Right lobe of liver (tissue), 6 donors: ENCODE measurements around the gene ITGA3. TPM values are rescaled to one million over a fixed set of nuclear protein-coding genes. Genes with fewer than 3 reads are reported as not detected.

Source experiments
- ATAC-seq, 4 donors: fragments of 200-7000 bp; cut with Tn5 transposase; one replicate each; pipeline ENCODE4 v1.9.1; 2020; ENCODE audit warnings: mild to moderate bottlenecking in 4 of 4, moderate library complexity in 4 of 4
- DNase-seq, 3 donors: peaks; one replicate each; pipeline ENCODE4 v3.0.0-alpha.2; 2020
- H3K27ac ChIP-seq, 3 donors: fragments of 200-600 bp; one replicate each; pipeline ENCODE4 v1.8.0; 2022
- H3K27me3 ChIP-seq, 2 donors: fragments of 200-600 bp; one replicate each; pipeline ENCODE4 v1.8.0; 2022
- H3K36me3 ChIP-seq, 4 donors: fragments of 200-600 bp; sonication (generic) in 1 of 4; one replicate each; pipeline versions ENCODE4 v1.5.1 to v1.8.0; 2017 to 2022; ENCODE audit warnings: control low read depth in 1 of 4
- H3K4me1 ChIP-seq, 4 donors: fragments of 200-600 bp; sonication (generic) in 1 of 4; one replicate each; pipeline versions ENCODE4 v1.5.1 to v1.8.0; 2017 to 2022; ENCODE audit warnings: control low read depth in 1 of 4
- H3K4me3 ChIP-seq, 3 donors: fragments of 200-600 bp; one replicate each; pipeline ENCODE4 v1.8.0; 2022
- H3K9me3 ChIP-seq, 4 donors: fragments of 200-600 bp; sonication (generic) in 1 of 4; one replicate each; pipeline versions ENCODE4 v1.5.1 to v1.8.0; 2017 to 2022; ENCODE audit warnings: control low read depth in 1 of 4
- CTCF ChIP-seq, 4 donors: fragments of 200-600 bp in 3 of 4; fragments of 450-650 bp in 1 of 4; IDR thresholded peaks; one replicate each; pipeline versions ENCODE4 v1.5.1 to v1.8.0; 2016 to 2022; ENCODE audit warnings: antibody characterized with exemption in 4 of 4, mild to moderate bottlenecking in 2 of 4
- POLR2A ChIP-seq: fragments of 450-650 bp; IDR thresholded peaks from one replicate; pipeline ENCODE4 v1.6.1; 2017; ENCODE audit warnings: antibody characterized with exemption, mild to moderate bottlenecking
- WGBS: methylation state at CpG from one replicate; pipeline ENCODE4 v1.1.6; 2018; ENCODE audit warnings: low coverage, low lambda C conversion rate; ENCODE audit not compliant: insufficient coverage; ENCODE audit errors: missing lambda C conversion rate; 5-methylcytosine and 5-hydroxymethylcytosine counted together
- intact Hi-C, 2 donors: fragments of 100-400 bp; cut with DNase I; formaldehyde crosslinking; loops; one replicate each; pipeline versions ENCODE4 v1.11.2 to v1.14.1; 2022
- total RNA-seq, 6 experiments: library from RNA; depleted of rRNA in 2 of 6; stranded (reverse); fragments of >200 nt in 2 of 6; fragmentation: NEBNext Ultra II Directional in 3 of 6; extraction: Animal tissue kit (Norgen Biotek cat#: 25700) in 3 of 6; gene quantifications; one replicate each; pipeline versions ENCODE4 v1.1.0 to v1.2.4, GENCODE V29; 2016 to 2023
- donor health status: DM: no; HTN: yes; CAD: no.
- donor health status: DM: no; HTN: no; CAD: no.
- donor health status: DM: no; HTN: no; CAD: no.
- donor health status: DM: no; HTN: yes; CAD: no.
- donor health status: DM: no; HTN: yes; CAD: no.

The ITGA3 gene
- total RNA-seq, 6 experiments from 2014 or later: 1.4 to 3.7 (median 2.4) TPM

- DNase-seq (no peak), ATAC-seq (no peak)
- no peak overlapping the region for H3K4me3 ChIP-seq
- peaks cover 0 to 9% (median 0%) of the 10 kb centered on the region in 4 donors for H3K4me1 ChIP-seq
- intact Hi-C loops: no loop called here
- TF ChIP-seq POLR2A (no peak), CTCF (IDR thresholded peaks at IDR 0.05) (no peak)
- peaks cover 5 to 50% (median 11%) of the 10 kb centered on the region in 4 donors for H3K36me3 ChIP-seq
- no peaks in the 10 kb centered on the region for H3K27me3 ChIP-seq
- H3K27ac ChIP-seq: no peak overlapping the region
- H3K9me3 ChIP-seq: no peaks in the 10 kb centered on the region
- 100% methylated on average over 3 of the region's 11 CpGs for WGBS
Observed at GRCh38 chr17:50136096-50136687, 80.3 kb downstream of the ITGA3 start.

GRCh38 chr17:50137042-50137441, 81.1 kb downstream of the ITGA3 start:
- Histone ChIP-seq H3K4me3 (no peak overlapping the region), H3K27ac (no peak overlapping the region), H3K27me3 (no peaks in the 10 kb centered on the region)

GRCh38 chr17:50139185-50139783, 83.4 kb downstream of the ITGA3 start:
- Histone ChIP-seq H3K27me3 (no peaks in the 10 kb centered on the region), H3K36me3 (peaks cover 7 to 64% (median 15%) of the 10 kb centered on the region in 4 donors), H3K9me3 (no peaks in the 10 kb centered on the region), H3K27ac (no peak overlapping the region), H3K4me1 (peaks cover 0 to 22% (median under 1%) of the 10 kb centered on the region in 4 donors), H3K4me3 (no peak overlapping the region)
- intact Hi-C loops: no loop called here
- no peak for DNase-seq
- WGBS: 83% methylated on average over 8 of the region's 15 CpGs
- no peak for ATAC-seq
- TF ChIP-seq CTCF (IDR thresholded peaks at IDR 0.05): no peak

More at GRCh38 chr17:50137042-50137441, 81.1 kb downstream of the ITGA3 start:
- WGBS: 92% methylated on average over 2 of the region's 4 CpGs
- H3K36me3 ChIP-seq: peaks cover 7 to 57% (median 12%) of the 10 kb centered on the region in 4 donors
- no peaks in the 10 kb centered on the region for H3K9me3 ChIP-seq
- no peak for ATAC-seq
- TF ChIP-seq POLR2A (no peak), CTCF (IDR thresholded peaks at IDR 0.05) (no peak)
- intact Hi-C loops: no loop called here
- H3K4me1 ChIP-seq: peaks cover 0 to 9% (median 0%) of the 10 kb centered on the region in 4 donors
- no peak for DNase-seq

Other genes starting within 250 kb of the ITGA3 start
- gene TAC4, start 208.0 kb upstream of the ITGA3 start, total RNA-seq: not detected
- gene DLX4, start 86.9 kb upstream of the ITGA3 start, total RNA-seq: not detected
- not detected for gene DLX3, start 60.9 kb upstream of the ITGA3 start, total RNA-seq
- gene PDK2, start 39.2 kb downstream of the ITGA3 start, total RNA-seq: 10 to 100 TPM; 25.0 to 58.0 (median 44.8) TPM
- gene SAMD14, start 74.0 kb downstream of the ITGA3 start, total RNA-seq: 1 to 10 TPM in 2 of 6 experiments, under 1 TPM in 3, not detected in 1; 0.50 to 3.8 (median 0.77) TPM
- 10 to 100 TPM in 5 of 6 experiments, 1 to 10 TPM in 1; 9.9 to 18.1 (median 12.0) TPM for gene PPP1R9B, start 94.6 kb downstream of the ITGA3 start, total RNA-seq
- 1 to 10 TPM in 4 of 6 experiments, under 1 TPM in 2; 0.48 to 2.8 (median 1.6) TPM for gene SGCA, start 109.9 kb downstream of the ITGA3 start, total RNA-seq
- gene COL1A1, start 145.5 kb downstream of the ITGA3 start, total RNA-seq: 100 to 1,000 TPM in 1 of 6 experiments, 10 to 100 TPM in 4, 1 to 10 TPM in 1; 9.3 to 109 (median 34.7) TPM
- 10 to 100 TPM in 1 of 6 experiments, 1 to 10 TPM in 5; 1.5 to 20.0 (median 8.7) TPM for gene TMEM92, start 218.4 kb downstream of the ITGA3 start, total RNA-seq